Thyroid gland (tissue), 4 donors: Measurements from ENCODE around the gene CDH18.

Experiments used
- POLR2A ChIP-seq, 2 donors: fragments of 450-650 bp; IDR thresholded peaks; one replicate each; pipeline ENCODE4 v1.6.1; 2017; ENCODE audit warnings: antibody characterized with exemption in 2 of 2, mild to moderate bottlenecking in 2 of 2, moderate library complexity in 1 of 2
- TF ChIP-seq, protein P1 (sequence below), 6 experiments: fragments of 200-600 bp in 3 of 6; fragments of 450-650 bp in 3 of 6; sonication (generic) in 3 of 6; IDR thresholded peaks; one replicate each; pipeline ENCODE4 v1.5.1; 2016 to 2019; ENCODE audit warnings: antibody characterized with exemption in 6 of 6, mild to moderate bottlenecking in 2 of 6, inconsistent platforms in 1 of 6, moderate library complexity in 1 of 6

DNA sequence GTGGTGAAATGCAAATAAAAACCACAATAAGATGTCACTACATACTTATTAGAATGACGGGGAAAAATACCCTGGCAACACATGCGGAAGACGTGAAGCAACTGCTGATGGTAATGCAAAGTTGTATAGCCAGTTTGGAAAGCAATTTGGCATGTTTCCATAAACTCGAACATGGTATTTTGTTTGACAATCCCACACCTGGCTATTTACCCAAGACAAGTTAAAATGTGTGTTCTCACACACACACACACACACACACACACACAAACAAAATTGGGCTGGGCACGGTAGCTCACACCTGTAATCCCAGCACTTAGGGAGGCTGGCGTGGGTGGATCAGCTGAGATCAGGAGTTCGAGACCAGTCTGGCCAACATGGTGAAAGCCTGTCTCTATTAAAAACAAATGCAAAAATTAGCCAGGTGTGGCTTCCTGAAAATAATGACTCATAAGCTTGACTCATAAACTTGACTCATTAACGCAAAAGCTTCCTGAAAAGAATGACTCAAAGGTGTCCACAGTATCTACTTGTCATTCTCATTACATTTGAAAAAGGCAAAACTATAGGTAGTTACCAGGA is 456.5 kb downstream of the CDH18 start:
- TF ChIP-seq POLR2A (IDR thresholded peaks at IDR 0.05) = no peak
- TF ChIP-seq, protein P1, sequence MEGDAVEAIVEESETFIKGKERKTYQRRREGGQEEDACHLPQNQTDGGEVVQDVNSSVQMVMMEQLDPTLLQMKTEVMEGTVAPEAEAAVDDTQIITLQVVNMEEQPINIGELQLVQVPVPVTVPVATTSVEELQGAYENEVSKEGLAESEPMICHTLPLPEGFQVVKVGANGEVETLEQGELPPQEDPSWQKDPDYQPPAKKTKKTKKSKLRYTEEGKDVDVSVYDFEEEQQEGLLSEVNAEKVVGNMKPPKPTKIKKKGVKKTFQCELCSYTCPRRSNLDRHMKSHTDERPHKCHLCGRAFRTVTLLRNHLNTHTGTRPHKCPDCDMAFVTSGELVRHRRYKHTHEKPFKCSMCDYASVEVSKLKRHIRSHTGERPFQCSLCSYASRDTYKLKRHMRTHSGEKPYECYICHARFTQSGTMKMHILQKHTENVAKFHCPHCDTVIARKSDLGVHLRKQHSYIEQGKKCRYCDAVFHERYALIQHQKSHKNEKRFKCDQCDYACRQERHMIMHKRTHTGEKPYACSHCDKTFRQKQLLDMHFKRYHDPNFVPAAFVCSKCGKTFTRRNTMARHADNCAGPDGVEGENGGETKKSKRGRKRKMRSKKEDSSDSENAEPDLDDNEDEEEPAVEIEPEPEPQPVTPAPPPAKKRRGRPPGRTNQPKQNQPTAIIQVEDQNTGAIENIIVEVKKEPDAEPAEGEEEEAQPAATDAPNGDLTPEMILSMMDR (IDR thresholded peaks at IDR 0.05) = no peak
